Motor neuron (in vitro differentiated cells): Measurements from ENCODE around the gene MRPL37. TPM values are rescaled to one million over a fixed set of nuclear protein-coding genes. Genes with fewer than 3 reads are reported as not detected.

Experiments used
- ATAC-seq, 8 experiments: fragments of 200-7000 bp; cut with Tn5 transposase; replicated peaks in 6 of 8; 2 replicates each; pipeline ENCODE4 v1.8.0; 2021; ENCODE audit warnings: mild to moderate bottlenecking in 8 of 8, moderate library complexity in 8 of 8
- H3K27ac ChIP-seq, 2 donors: fragments of 250-450 bp; sonication (Bioruptor Pico); 2 replicates each; pipeline ENCODE4 v1.9.0; 2021; ENCODE audit warnings: antibody characterized with exemption in 2 of 2, mild to moderate bottlenecking in 2 of 2, moderate library complexity in 1 of 2
- H3K4me1 ChIP-seq, 2 donors: fragments of 250-450 bp; sonication (Bioruptor Pico); replicated peaks in 1 of 2; 2 replicates each; pipeline ENCODE4 v1.6.1; 2021; ENCODE audit warnings: antibody characterized with exemption in 2 of 2, mild to moderate bottlenecking in 2 of 2, moderate library complexity in 1 of 2
- H3K4me3 ChIP-seq, 5 donors: fragments of 250-450 bp; sonication (Bioruptor Pico); 2 replicates each; pipeline ENCODE4 v1.9.0; 2021; ENCODE audit warnings: antibody characterized with exemption in 5 of 5, mild to moderate bottlenecking in 5 of 5, moderate library complexity in 4 of 5
- WGBS, 10 experiments: fragments of 450-650 bp; shearing (Covaris generic); methylation state at CpG; one replicate each; pipeline ENCODE4 v1.0.0; 2022; 5-methylcytosine and 5-hydroxymethylcytosine counted together
- in situ Hi-C, 9 experiments: fragments of 400-800 bp; cut with MboI; loops; one replicate each; pipeline ENCODE4 v1.15.0; 2021; ENCODE audit warnings: low sequenced_read_pairs in 9 of 9, low pct_unique_long_range_greater_than_20kb in 2 of 9; ENCODE audit not compliant: unreplicated experiment in 9 of 9
- total RNA-seq, 8 experiments: library from RNA; unstranded; fragments of 300-600 nt; gene quantifications; 2 replicates each; pipeline versions ENCODE4 v1.2.3 to v1.2.4, GENCODE V29; 2022

Gene MRPL37
- total RNA-seq, 8 experiments from 2014 or later: 49.7 to 101 (median 78.5) TPM

DNA sequence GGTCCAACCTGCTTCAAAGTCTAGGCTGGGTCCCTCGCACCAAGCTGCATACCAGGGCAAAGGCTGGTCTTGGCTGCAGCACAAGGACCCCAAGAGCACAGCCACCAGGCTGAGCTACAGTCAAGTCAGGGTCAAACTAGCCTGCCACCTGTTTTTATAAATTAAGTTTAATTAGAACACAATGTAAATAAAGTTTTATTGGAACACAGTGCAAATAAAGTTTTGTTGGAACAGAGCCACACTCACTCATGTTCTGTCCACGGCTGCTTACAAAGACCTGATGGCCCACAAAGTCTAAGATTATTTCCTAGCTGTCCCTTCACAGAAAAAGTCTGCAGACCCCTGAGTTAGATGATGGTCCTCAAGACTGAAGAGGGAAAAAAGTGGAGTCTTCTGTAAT is 66.2 kb downstream of the MRPL37 start:
- Histone ChIP-seq H3K4me1 (peaks cover 4 to 11% of the 10 kb centered on the region in 2 donors), H3K27ac (no peak overlapping the region), H3K4me3 (no peak overlapping the region)
- 60 to 100% (median 91%) methylated on average over 1 to 2 of the region's 2 CpGs; no CpG with 5 or more reads in 3 of the 10 experiments for WGBS, 10 experiments
- in situ Hi-C loops: loop anchor here in 4 of 9 experiments (25.0 kb wide), 1 partner anchor 221 kb away; no protein-coding TSS in a partner anchor
- no peak for ATAC-seq

DNA sequence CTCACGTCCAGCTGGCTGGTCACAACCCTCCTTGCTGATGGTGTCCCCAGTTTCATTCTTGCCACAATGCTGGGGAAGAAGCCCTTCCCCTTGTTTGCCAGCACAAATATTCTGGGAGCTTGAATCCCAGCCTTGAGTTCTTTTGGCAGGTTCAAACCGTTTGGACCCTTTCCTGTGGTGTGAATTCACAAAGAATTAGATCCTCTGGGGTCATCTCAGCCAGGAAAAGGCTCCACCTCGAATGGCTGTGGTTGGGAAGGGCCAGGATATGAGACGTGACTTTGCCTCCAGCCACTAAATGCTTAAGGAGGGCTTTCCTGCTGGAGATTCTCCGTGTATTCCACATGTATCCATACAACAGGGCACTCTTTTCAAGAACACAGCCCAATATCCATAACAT is 66.9 kb downstream of the MRPL37 start:
- H3K4me3 ChIP-seq: no peak overlapping the region
- 28 to 87% (median 60%) methylated on average over 1 to 5 of the region's 5 CpGs; no CpG with 5 or more reads in 4 of the 10 experiments for WGBS, 10 experiments
- no peak overlapping the region for H3K27ac ChIP-seq
- in situ Hi-C loops: loop anchor here in 4 of 9 experiments (25.0 kb wide), 1 partner anchor 220 kb away; no protein-coding TSS in a partner anchor
- H3K4me1 ChIP-seq: peaks cover 9 to 17% of the 10 kb centered on the region in 2 donors
- no peak for ATAC-seq

Other genes starting within 250 kb of the MRPL37 start
- under 1 TPM in 4 of 8 experiments, not detected in 4; 0.14 to 0.43 (median 0.17) TPM for gene LDLRAD1, start 182.0 kb upstream of the MRPL37 start, total RNA-seq
- 100 to 1,000 TPM; 114 to 406 (median 146) TPM for gene TMEM59, start 147.0 kb upstream of the MRPL37 start, total RNA-seq
- 10 to 100 TPM in 1 of 8 experiments, 1 to 10 TPM in 7; 3.0 to 10.1 (median 7.4) TPM for gene TCEANC2, start 146.6 kb upstream of the MRPL37 start, total RNA-seq
- under 1 TPM in 4 of 8 experiments, not detected in 4; 0.09 to 0.21 (median 0.15) TPM for gene CDCP2, start 47.2 kb upstream of the MRPL37 start, total RNA-seq
- gene CYB5RL, start 137 bp upstream of the MRPL37 start, total RNA-seq: 1 to 10 TPM; 4.6 to 9.8 (median 5.9) TPM
- 100 to 1,000 TPM in 2 of 8 experiments, 10 to 100 TPM in 6; 11.3 to 183 (median 60.4) TPM for gene SSBP3, start 206.2 kb downstream of the MRPL37 start, total RNA-seq